Measurements from ENCODE around the gene GLT1D1.

DNA sequence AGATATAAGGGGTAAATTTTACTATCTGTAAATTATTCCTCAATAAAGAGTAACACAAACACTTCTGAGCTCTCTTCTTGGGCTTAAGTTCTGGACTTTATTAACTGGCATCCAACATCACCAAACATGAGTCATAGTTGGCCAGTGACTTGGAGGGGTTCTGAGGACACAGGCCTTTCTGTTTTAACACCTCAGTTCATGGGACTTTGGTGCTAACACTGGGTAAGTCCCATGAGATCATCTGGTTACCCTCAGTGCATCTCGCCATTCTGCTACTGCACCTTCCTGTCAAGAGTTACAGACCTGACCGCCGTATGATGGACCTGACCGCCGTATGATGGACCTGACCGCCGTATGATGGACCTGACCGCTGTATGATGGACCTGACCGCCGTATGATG is 39.4 kb upstream of the GLT1D1 start:
- TF ChIP-seq, protein P1, sequence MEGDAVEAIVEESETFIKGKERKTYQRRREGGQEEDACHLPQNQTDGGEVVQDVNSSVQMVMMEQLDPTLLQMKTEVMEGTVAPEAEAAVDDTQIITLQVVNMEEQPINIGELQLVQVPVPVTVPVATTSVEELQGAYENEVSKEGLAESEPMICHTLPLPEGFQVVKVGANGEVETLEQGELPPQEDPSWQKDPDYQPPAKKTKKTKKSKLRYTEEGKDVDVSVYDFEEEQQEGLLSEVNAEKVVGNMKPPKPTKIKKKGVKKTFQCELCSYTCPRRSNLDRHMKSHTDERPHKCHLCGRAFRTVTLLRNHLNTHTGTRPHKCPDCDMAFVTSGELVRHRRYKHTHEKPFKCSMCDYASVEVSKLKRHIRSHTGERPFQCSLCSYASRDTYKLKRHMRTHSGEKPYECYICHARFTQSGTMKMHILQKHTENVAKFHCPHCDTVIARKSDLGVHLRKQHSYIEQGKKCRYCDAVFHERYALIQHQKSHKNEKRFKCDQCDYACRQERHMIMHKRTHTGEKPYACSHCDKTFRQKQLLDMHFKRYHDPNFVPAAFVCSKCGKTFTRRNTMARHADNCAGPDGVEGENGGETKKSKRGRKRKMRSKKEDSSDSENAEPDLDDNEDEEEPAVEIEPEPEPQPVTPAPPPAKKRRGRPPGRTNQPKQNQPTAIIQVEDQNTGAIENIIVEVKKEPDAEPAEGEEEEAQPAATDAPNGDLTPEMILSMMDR (IDR thresholded peaks at IDR 0.05 in 4 of 5, conservative IDR thresholded peaks at IDR 0.05 in 1 of 5): no peak
- TF ChIP-seq POLR2A (IDR thresholded peaks at IDR 0.05): no peak

All from gastrocnemius medialis (tissue), 4 donors.